ENCODE measurements around the gene FAM76B.
A peak's percentile ranks its signal among the peaks of the same experiment; 100 is the strongest.
"Not testable (repeated sequence)": the region's sequence is repeated elsewhere in the genome, so short reads cannot be mapped to it uniquely, and the experiment has no call there.

FAM76B gene

GRCh38 chr11:95806464-95806863, 16.9 kb upstream of the FAM76B start:
- not testable (repeated sequence) for H3K27ac ChIP-seq (ENCODE audit: low read length); H3K9ac ChIP-seq (ENCODE audit: low read length); H3K9me3 ChIP-seq (ENCODE audit: control insufficient read depth, low read depth, low read length); H3K4me3 ChIP-seq (ENCODE audit: low read length); H3K4me1 ChIP-seq (ENCODE audit: control insufficient read depth, low read depth, low read length); H3K27me3 ChIP-seq (ENCODE audit: control insufficient read depth, insufficient read depth, low read length)
- H3K36me3 ChIP-seq (ENCODE audit: control insufficient read depth, low read depth, low read length), result peaks cover 35% of the 10 kb centered on the region

GRCh38 chr11:95805869-95806268, 16.3 kb upstream of the FAM76B start:
- Histone ChIP-seq H3K9me3 (ENCODE audit: control insufficient read depth, low read depth, low read length) (peaks cover 4% of the 10 kb centered on the region), H3K36me3 (ENCODE audit: control insufficient read depth, low read depth, low read length) (peaks cover 41% of the 10 kb centered on the region), H3K27ac (ENCODE audit: low read length) (no peak overlapping the region), H3K4me1 (ENCODE audit: control insufficient read depth, low read depth, low read length) (no peaks in the 10 kb centered on the region), H3K9ac (ENCODE audit: low read length) (no peak overlapping the region), H3K27me3 (ENCODE audit: control insufficient read depth, insufficient read depth, low read length) (no peaks in the 10 kb centered on the region), H3K4me3 (ENCODE audit: low read length) (no peak overlapping the region)

GRCh38 chr11:95803973-95804372, 14.4 kb upstream of the FAM76B start:
- Histone ChIP-seq H3K4me1 (ENCODE audit: control insufficient read depth, low read depth, low read length) (no peaks in the 10 kb centered on the region), H3K36me3 (ENCODE audit: control insufficient read depth, low read depth, low read length) (peaks cover 60% of the 10 kb centered on the region), H3K27me3 (ENCODE audit: control insufficient read depth, insufficient read depth, low read length) (no peaks in the 10 kb centered on the region), H3K9ac (ENCODE audit: low read length) (no peak overlapping the region), H3K27ac (ENCODE audit: low read length) (no peak overlapping the region), H3K9me3 (ENCODE audit: control insufficient read depth, low read depth, low read length) (peaks cover 4% of the 10 kb centered on the region), H3K4me3 (ENCODE audit: low read length) (no peak overlapping the region)

- H3K9ac ChIP-seq (ENCODE audit: low read length), result no peak overlapping the region
- H3K27me3 ChIP-seq (ENCODE audit: control insufficient read depth, insufficient read depth, low read length), result no peaks in the 10 kb centered on the region
- H3K9me3 ChIP-seq (ENCODE audit: control insufficient read depth, low read depth, low read length), result peaks cover 4% of the 10 kb centered on the region
- no peak overlapping the region for H3K4me3 ChIP-seq (ENCODE audit: low read length)
- H3K4me1 ChIP-seq (ENCODE audit: control insufficient read depth, low read depth, low read length), result no peaks in the 10 kb centered on the region
- peaks cover 60% of the 10 kb centered on the region for H3K36me3 ChIP-seq (ENCODE audit: control insufficient read depth, low read depth, low read length)
- no peak overlapping the region for H3K27ac ChIP-seq (ENCODE audit: low read length)
These were observed 13.2 kb upstream of the FAM76B start for GRCh38 chr11:95802806-95803205.

- no peak overlapping the region for H3K9ac ChIP-seq (ENCODE audit: low read length)
- H3K27me3 ChIP-seq (ENCODE audit: control insufficient read depth, insufficient read depth, low read length), result no peaks in the 10 kb centered on the region
- no peaks in the 10 kb centered on the region for H3K4me1 ChIP-seq (ENCODE audit: control insufficient read depth, low read depth, low read length)
- H3K4me3 ChIP-seq (ENCODE audit: low read length), result no peak overlapping the region
- no peaks in the 10 kb centered on the region for H3K9me3 ChIP-seq (ENCODE audit: control insufficient read depth, low read depth, low read length)
- H3K36me3 ChIP-seq (ENCODE audit: control insufficient read depth, low read depth, low read length), result peaks cover 47% of the 10 kb centered on the region
- H3K27ac ChIP-seq (ENCODE audit: low read length), result no peak overlapping the region
These were observed 10.9 kb upstream of the FAM76B start for GRCh38 chr11:95800438-95800837.

GRCh38 chr11:95799546-95799945, 10.0 kb upstream of the FAM76B start:
- peaks cover 43% of the 10 kb centered on the region for H3K36me3 ChIP-seq (ENCODE audit: control insufficient read depth, low read depth, low read length)
- no peak overlapping the region for H3K27ac ChIP-seq (ENCODE audit: low read length)

GRCh38 chr11:95796501-95796900, 6.9 kb upstream of the FAM76B start:
- no peak overlapping the region for H3K4me3 ChIP-seq (ENCODE audit: low read length)
- peaks cover 4% of the 10 kb centered on the region for H3K4me1 ChIP-seq (ENCODE audit: control insufficient read depth, low read depth, low read length)
- no peak overlapping the region for H3K27ac ChIP-seq (ENCODE audit: low read length)
- no peaks in the 10 kb centered on the region for H3K27me3 ChIP-seq (ENCODE audit: control insufficient read depth, insufficient read depth, low read length)
- H3K9me3 ChIP-seq (ENCODE audit: control insufficient read depth, low read depth, low read length), result no peaks in the 10 kb centered on the region
- peaks cover 25% of the 10 kb centered on the region for H3K36me3 ChIP-seq (ENCODE audit: control insufficient read depth, low read depth, low read length)
- H3K9ac ChIP-seq (ENCODE audit: low read length), result no peak overlapping the region

More at GRCh38 chr11:95799546-95799945, 10.0 kb upstream of the FAM76B start:
- Histone ChIP-seq H3K9me3 (ENCODE audit: control insufficient read depth, low read depth, low read length) (no peaks in the 10 kb centered on the region), H3K4me1 (ENCODE audit: control insufficient read depth, low read depth, low read length) (no peaks in the 10 kb centered on the region), H3K9ac (ENCODE audit: low read length) (no peak overlapping the region), H3K4me3 (ENCODE audit: low read length) (no peak overlapping the region), H3K27me3 (ENCODE audit: control insufficient read depth, insufficient read depth, low read length) (no peaks in the 10 kb centered on the region)

GRCh38 chr11:95795627-95796295, 6.2 kb upstream of the FAM76B start:
- Histone ChIP-seq H3K4me3 (ENCODE audit: low read length) (no peak overlapping the region), H3K4me1 (ENCODE audit: control insufficient read depth, low read depth, low read length) (peaks cover 5% of the 10 kb centered on the region), H3K27ac (ENCODE audit: low read length) (no peak overlapping the region), H3K9me3 (ENCODE audit: control insufficient read depth, low read depth, low read length) (no peaks in the 10 kb centered on the region), H3K36me3 (ENCODE audit: control insufficient read depth, low read depth, low read length) (peaks cover 18% of the 10 kb centered on the region), H3K27me3 (ENCODE audit: control insufficient read depth, insufficient read depth, low read length) (no peaks in the 10 kb centered on the region), H3K9ac (ENCODE audit: low read length) (no peak overlapping the region)

- no peaks in the 10 kb centered on the region for H3K27me3 ChIP-seq (ENCODE audit: control insufficient read depth, insufficient read depth, low read length)
- H3K27ac ChIP-seq (ENCODE audit: low read length), result no peak overlapping the region
- peaks cover 5% of the 10 kb centered on the region for H3K4me1 ChIP-seq (ENCODE audit: control insufficient read depth, low read depth, low read length)
- no peak overlapping the region for H3K4me3 ChIP-seq (ENCODE audit: low read length)
- H3K9ac ChIP-seq (ENCODE audit: low read length), result no peak overlapping the region
- H3K36me3 ChIP-seq (ENCODE audit: control insufficient read depth, low read depth, low read length), result peaks cover 2% of the 10 kb centered on the region
- no peaks in the 10 kb centered on the region for H3K9me3 ChIP-seq (ENCODE audit: control insufficient read depth, low read depth, low read length)
These were observed 4.5 kb upstream of the FAM76B start for GRCh38 chr11:95794086-95794485.

- no peaks in the 10 kb centered on the region for H3K9me3 ChIP-seq (ENCODE audit: control insufficient read depth, low read depth, low read length)
- H3K36me3 ChIP-seq (ENCODE audit: control insufficient read depth, low read depth, low read length), result no peaks in the 10 kb centered on the region
- H3K9ac ChIP-seq (ENCODE audit: low read length), result no peak overlapping the region
- H3K27me3 ChIP-seq (ENCODE audit: control insufficient read depth, insufficient read depth, low read length), result no peaks in the 10 kb centered on the region
- peaks cover 10% of the 10 kb centered on the region for H3K4me1 ChIP-seq (ENCODE audit: control insufficient read depth, low read depth, low read length)
- H3K4me3 ChIP-seq (ENCODE audit: low read length), result no peak overlapping the region
- no peak overlapping the region for H3K27ac ChIP-seq (ENCODE audit: low read length)
These were observed 3.5 kb upstream of the FAM76B start for GRCh38 chr11:95793116-95793515.

GRCh38 chr11:95792700-95793099, 3.1 kb upstream of the FAM76B start:
- Histone ChIP-seq H3K27me3 (ENCODE audit: control insufficient read depth, insufficient read depth, low read length) (no peaks in the 10 kb centered on the region), H3K4me3 (ENCODE audit: low read length) (no peak overlapping the region), H3K36me3 (ENCODE audit: control insufficient read depth, low read depth, low read length) (no peaks in the 10 kb centered on the region), H3K9me3 (ENCODE audit: control insufficient read depth, low read depth, low read length) (no peaks in the 10 kb centered on the region), H3K9ac (ENCODE audit: low read length) (no peak overlapping the region), H3K27ac (ENCODE audit: low read length) (no peak overlapping the region), H3K4me1 (ENCODE audit: control insufficient read depth, low read depth, low read length) (peaks cover 14% of the 10 kb centered on the region)

GRCh38 chr11:95792200-95792599, 2.6 kb upstream of the FAM76B start:
- no peak overlapping the region for H3K9ac ChIP-seq (ENCODE audit: low read length)
- peak overlapping the region; percentile 97 for H3K4me3 ChIP-seq (ENCODE audit: low read length)
- peaks cover 4% of the 10 kb centered on the region for H3K36me3 ChIP-seq (ENCODE audit: control insufficient read depth, low read depth, low read length)
- H3K27ac ChIP-seq (ENCODE audit: low read length), result no peak overlapping the region
- H3K4me1 ChIP-seq (ENCODE audit: control insufficient read depth, low read depth, low read length), result peaks cover 14% of the 10 kb centered on the region
- H3K9me3 ChIP-seq (ENCODE audit: control insufficient read depth, low read depth, low read length), result no peaks in the 10 kb centered on the region
- H3K27me3 ChIP-seq (ENCODE audit: control insufficient read depth, insufficient read depth, low read length), result no peaks in the 10 kb centered on the region

All from iPS-18a (cell line).